ENCODE measurements around the gene MYO9B.

MYO9B gene

DNA sequence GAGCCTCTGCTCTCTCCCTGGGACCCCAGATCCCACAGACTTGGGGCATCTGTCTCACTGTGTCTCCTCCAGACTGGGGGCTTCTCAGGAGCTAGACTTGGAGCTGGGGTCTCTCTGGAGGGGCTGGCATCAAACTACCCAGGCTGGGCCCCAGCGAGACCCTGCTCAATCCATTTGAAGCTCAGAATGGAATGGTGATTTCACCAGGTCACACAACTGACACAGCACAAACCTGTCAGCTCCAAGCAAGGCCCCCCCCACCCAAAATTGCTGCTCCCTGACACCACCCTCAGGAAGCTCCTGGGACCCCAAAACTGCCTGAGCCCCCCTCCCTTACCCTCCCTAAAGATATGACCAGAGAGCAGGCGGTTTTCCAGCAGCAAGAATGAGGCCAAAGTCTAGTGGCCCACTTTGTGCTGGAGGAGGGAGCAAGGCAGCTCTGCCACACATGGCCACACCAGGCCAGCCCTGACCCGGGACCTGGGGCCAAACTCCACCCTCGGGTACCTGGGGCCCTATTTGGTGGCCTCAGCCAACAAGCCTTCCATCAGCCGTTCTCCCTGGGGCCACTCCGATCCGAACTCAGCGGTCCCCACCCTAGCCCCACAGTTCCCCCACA is 167.7 kb downstream of the MYO9B start:
- DNase-seq, result no peak
- Histone ChIP-seq H3K27me3 (ENCODE audit: insufficient read depth, low read length, poor library complexity) (no peaks in the 10 kb centered on the region), H3K27ac (ENCODE audit: low read length) (no peak overlapping the region; the same call in 1 of the 2 replicates), H3K4me3 (ENCODE audit: low read depth in 1 of 2, low read length in 2 of 2) (0 out of 4 replicates have a peak overlapping the region, but pooled peaks of 1 of the 2 experiments have one; percentile 36), H4K20me1 (ENCODE audit: insufficient read depth, low read length) (peaks cover 8% of the 10 kb centered on the region), H3K4me2 (ENCODE audit: insufficient read depth, low read length) (peak overlapping the region; percentile 98), H3K9me3 (ENCODE audit: insufficient read depth, low read length, severe bottlenecking) (no peaks in the 10 kb centered on the region), H3K4me1 (ENCODE audit: insufficient read depth, low read length) (peaks cover 35% of the 10 kb centered on the region), H3K79me2 (ENCODE audit: insufficient read depth, low read length) (peaks cover 34% of the 10 kb centered on the region), H2AFZ (ENCODE audit: low read depth, low read length) (no peak overlapping the region), H3K9ac (ENCODE audit: low read depth, low read length) (peak overlapping the region; percentile 18; the same call in 1 of the 2 replicates), H3K36me3 (ENCODE audit: insufficient read depth, low read length) (peaks cover 9% of the 10 kb centered on the region; the same call in 1 of the 2 replicates)
- ATAC-seq (ENCODE audit: insufficient read depth, low read depth), result no peak
- TF ChIP-seq, protein P1, sequence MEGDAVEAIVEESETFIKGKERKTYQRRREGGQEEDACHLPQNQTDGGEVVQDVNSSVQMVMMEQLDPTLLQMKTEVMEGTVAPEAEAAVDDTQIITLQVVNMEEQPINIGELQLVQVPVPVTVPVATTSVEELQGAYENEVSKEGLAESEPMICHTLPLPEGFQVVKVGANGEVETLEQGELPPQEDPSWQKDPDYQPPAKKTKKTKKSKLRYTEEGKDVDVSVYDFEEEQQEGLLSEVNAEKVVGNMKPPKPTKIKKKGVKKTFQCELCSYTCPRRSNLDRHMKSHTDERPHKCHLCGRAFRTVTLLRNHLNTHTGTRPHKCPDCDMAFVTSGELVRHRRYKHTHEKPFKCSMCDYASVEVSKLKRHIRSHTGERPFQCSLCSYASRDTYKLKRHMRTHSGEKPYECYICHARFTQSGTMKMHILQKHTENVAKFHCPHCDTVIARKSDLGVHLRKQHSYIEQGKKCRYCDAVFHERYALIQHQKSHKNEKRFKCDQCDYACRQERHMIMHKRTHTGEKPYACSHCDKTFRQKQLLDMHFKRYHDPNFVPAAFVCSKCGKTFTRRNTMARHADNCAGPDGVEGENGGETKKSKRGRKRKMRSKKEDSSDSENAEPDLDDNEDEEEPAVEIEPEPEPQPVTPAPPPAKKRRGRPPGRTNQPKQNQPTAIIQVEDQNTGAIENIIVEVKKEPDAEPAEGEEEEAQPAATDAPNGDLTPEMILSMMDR (IDR thresholded peaks at IDR 0.05; ENCODE audit: borderline replicate concordance, extremely low read depth, low read length, poor library complexity, severe bottlenecking), result no peak

- ATAC-seq (ENCODE audit: insufficient read depth, low read depth) (no peak), DNase-seq (no peak)
- Histone ChIP-seq H3K79me2 (ENCODE audit: insufficient read depth, low read length) (peaks cover 34% of the 10 kb centered on the region), H3K36me3 (ENCODE audit: insufficient read depth, low read length) (peaks cover 9% of the 10 kb centered on the region; the same call in 1 of the 2 replicates), H3K9ac (ENCODE audit: low read depth, low read length) (peak overlapping the region; percentile 81; the same call in 1 of the 2 replicates), H2AFZ (ENCODE audit: low read depth, low read length) (no peak overlapping the region), H3K27ac (ENCODE audit: low read length) (peak overlapping the region; percentile 44; the same call in 1 of the 2 replicates), H3K27me3 (ENCODE audit: insufficient read depth, low read length, poor library complexity) (no peaks in the 10 kb centered on the region), H3K9me3 (ENCODE audit: insufficient read depth, low read length, severe bottlenecking) (no peaks in the 10 kb centered on the region), H3K4me1 (ENCODE audit: insufficient read depth, low read length) (peaks cover 35% of the 10 kb centered on the region), H3K4me2 (ENCODE audit: insufficient read depth, low read length) (peak overlapping the region; percentile 98), H3K4me3 (ENCODE audit: low read depth in 1 of 2, low read length in 2 of 2) (peak overlapping the region in 1 of 2 experiments; percentile 60; a peak in 3 of 4 replicates), H4K20me1 (ENCODE audit: insufficient read depth, low read length) (peaks cover 8% of the 10 kb centered on the region)
- TF ChIP-seq EZH2 (IDR thresholded peaks at IDR 0.05; ENCODE audit: borderline replicate concordance, low read depth, low read length, severe bottlenecking), result no peak
- TF ChIP-seq, protein P1 (IDR thresholded peaks at IDR 0.05; ENCODE audit: borderline replicate concordance, extremely low read depth, low read length, poor library complexity, severe bottlenecking), result no peak
These were observed 168.4 kb downstream of the MYO9B start for GRCh38 chr19:17243830-17244617.

- Histone ChIP-seq H3K4me3 (ENCODE audit: low read depth in 1 of 2, low read length in 2 of 2) (peak overlapping the region; percentile 17 to 60; a peak in 3 of 4 replicates), H3K4me1 (ENCODE audit: insufficient read depth, low read length) (peaks cover 35% of the 10 kb centered on the region), H3K79me2 (ENCODE audit: insufficient read depth, low read length) (peaks cover 34% of the 10 kb centered on the region), H4K20me1 (ENCODE audit: insufficient read depth, low read length) (peaks cover 8% of the 10 kb centered on the region), H3K9ac (ENCODE audit: low read depth, low read length) (peak overlapping the region; percentile 81), H3K27ac (ENCODE audit: low read length) (peak overlapping the region; percentile 44; the same call in 1 of the 2 replicates), H2AFZ (ENCODE audit: low read depth, low read length) (peak overlapping the region; percentile 62), H3K27me3 (ENCODE audit: insufficient read depth, low read length, poor library complexity) (no peaks in the 10 kb centered on the region), H3K36me3 (ENCODE audit: insufficient read depth, low read length) (peaks cover 8% of the 10 kb centered on the region; the same call in 1 of the 2 replicates), H3K4me2 (ENCODE audit: insufficient read depth, low read length) (peak overlapping the region; percentile 98), H3K9me3 (ENCODE audit: insufficient read depth, low read length, severe bottlenecking) (no peaks in the 10 kb centered on the region)
- no peak for DNase-seq
- ATAC-seq (ENCODE audit: insufficient read depth, low read depth), result no peak
- TF ChIP-seq, protein P1 (IDR thresholded peaks at IDR 0.05; ENCODE audit: borderline replicate concordance, extremely low read depth, low read length, poor library complexity, severe bottlenecking), result no peak
- no peak for TF ChIP-seq EZH2 (IDR thresholded peaks at IDR 0.05; ENCODE audit: borderline replicate concordance, low read depth, low read length, severe bottlenecking)
These were observed 169.3 kb downstream of the MYO9B start for GRCh38 chr19:17244618-17245534.

All from DND-41 (cell line).